HepG2 (cell line): ENCODE data around the gene GPC6.

Experiments
- ELF1 ChIP-seq: sonication (generic); formaldehyde crosslinking; IDR thresholded peaks from 2 replicates; pipeline ENCODE4 v1.4.0; 2020; ENCODE audit warnings: missing genetic modification reagents
- HNRNPL ChIP-seq: fragments of 200-400 bp; formaldehyde crosslinking; IDR thresholded peaks from 2 replicates; pipeline ENCODE4 v1.6.1; 2017; ENCODE audit warnings: mild to moderate bottlenecking, low read depth, low read length
- HNRNPLL ChIP-seq: fragments of 200-400 bp; formaldehyde crosslinking; IDR thresholded peaks from 2 replicates; pipeline ENCODE4 v1.6.1; 2017; ENCODE audit warnings: mild to moderate bottlenecking, low read depth, low read length; ENCODE audit not compliant: poor library complexity, severe bottlenecking
- POLR2AphosphoS5 ChIP-seq: IDR thresholded peaks from 2 replicates; pipeline ENCODE4 v1.6.1; 2012; ENCODE audit warnings: low read depth, low read length
- RFX5 ChIP-seq: IDR thresholded peaks from 2 replicates; pipeline ENCODE4 v1.6.1; 2011; ENCODE audit warnings: low read depth, low read length, improper control_type of control experiment
- SAFB2 ChIP-seq: sonication (generic); formaldehyde crosslinking; IDR thresholded peaks from 2 replicates; pipeline ENCODE4 v1.5.1; 2020; ENCODE audit warnings: missing genetic modification reagents, low read depth, mild to moderate bottlenecking, borderline replicate concordance
- SAP130 ChIP-seq: IDR thresholded peaks from 2 replicates; pipeline ENCODE4 v1.6.1; 2016; ENCODE audit warnings: low read depth
- SRF ChIP-seq: IDR thresholded peaks from 2 replicates; pipeline ENCODE4 v1.6.1; 2011; ENCODE audit warnings: mild to moderate bottlenecking, low read depth, low read length, moderate library complexity
- TCF7L2 ChIP-seq: IDR thresholded peaks from 2 replicates; pipeline ENCODE4 v1.6.1; 2011; ENCODE audit warnings: mild to moderate bottlenecking, low read depth, low read length, moderate library complexity
- ZC3H4 ChIP-seq: sonication (generic); formaldehyde crosslinking; IDR thresholded peaks from 2 replicates; pipeline ENCODE4 v1.4.0; 2020; ENCODE audit warnings: missing genetic modification reagents, borderline replicate concordance
- ZNF709 ChIP-seq: sonication (generic); formaldehyde crosslinking; IDR thresholded peaks from 2 replicates; pipeline ENCODE4 v1.5.0; 2020; ENCODE audit warnings: mild to moderate bottlenecking, missing genetic modification reagents
- TF ChIP-seq, protein P1 (sequence below): sonication (generic); formaldehyde crosslinking; IDR thresholded peaks from 2 replicates; pipeline ENCODE4 v1.5.0; 2020; ENCODE audit warnings: mild to moderate bottlenecking, missing genetic modification reagents, moderate library complexity

DNA sequence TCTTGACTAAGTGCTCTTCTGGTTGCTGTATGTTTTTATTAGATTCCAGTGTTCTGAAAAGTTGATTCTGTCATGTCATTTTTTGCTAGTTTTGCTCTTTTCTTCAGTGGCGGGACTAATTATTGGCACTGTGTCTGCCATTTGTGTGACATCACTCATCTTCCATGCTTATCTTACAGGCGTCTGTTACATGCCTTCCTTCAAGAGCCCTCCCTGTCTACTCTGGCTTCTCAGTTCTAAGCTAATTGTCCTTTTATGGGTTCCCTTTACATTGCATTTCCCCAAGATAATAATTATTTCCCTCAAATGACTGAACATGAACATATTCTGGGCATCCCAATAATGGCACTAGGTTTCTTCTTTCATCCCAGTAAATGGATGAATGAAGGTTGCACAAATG lies 793.8 kb downstream of the GPC6 start:
- TF ChIP-seq, protein P1, sequence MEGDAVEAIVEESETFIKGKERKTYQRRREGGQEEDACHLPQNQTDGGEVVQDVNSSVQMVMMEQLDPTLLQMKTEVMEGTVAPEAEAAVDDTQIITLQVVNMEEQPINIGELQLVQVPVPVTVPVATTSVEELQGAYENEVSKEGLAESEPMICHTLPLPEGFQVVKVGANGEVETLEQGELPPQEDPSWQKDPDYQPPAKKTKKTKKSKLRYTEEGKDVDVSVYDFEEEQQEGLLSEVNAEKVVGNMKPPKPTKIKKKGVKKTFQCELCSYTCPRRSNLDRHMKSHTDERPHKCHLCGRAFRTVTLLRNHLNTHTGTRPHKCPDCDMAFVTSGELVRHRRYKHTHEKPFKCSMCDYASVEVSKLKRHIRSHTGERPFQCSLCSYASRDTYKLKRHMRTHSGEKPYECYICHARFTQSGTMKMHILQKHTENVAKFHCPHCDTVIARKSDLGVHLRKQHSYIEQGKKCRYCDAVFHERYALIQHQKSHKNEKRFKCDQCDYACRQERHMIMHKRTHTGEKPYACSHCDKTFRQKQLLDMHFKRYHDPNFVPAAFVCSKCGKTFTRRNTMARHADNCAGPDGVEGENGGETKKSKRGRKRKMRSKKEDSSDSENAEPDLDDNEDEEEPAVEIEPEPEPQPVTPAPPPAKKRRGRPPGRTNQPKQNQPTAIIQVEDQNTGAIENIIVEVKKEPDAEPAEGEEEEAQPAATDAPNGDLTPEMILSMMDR (CRISPR knock-in tag): no peak
- no peak for TF ChIP-seq ZNF709
- no peak for TF ChIP-seq POLR2AphosphoS5
- no peak for TF ChIP-seq HNRNPLL
- no peak for TF ChIP-seq HNRNPL
- no peak for TF ChIP-seq TCF7L2
- TF ChIP-seq SAP130 (CRISPR knock-in tag): no peak
- TF ChIP-seq SRF: no peak
- no peak for TF ChIP-seq ELF1 (CRISPR knock-in tag)
- TF ChIP-seq RFX5: no peak
- TF ChIP-seq ZC3H4 (CRISPR knock-in tag): no peak
- no peak for TF ChIP-seq SAFB2 (CRISPR knock-in tag)
